Measurements from ENCODE around the gene ZNF701. TPM values are rescaled to one million over a fixed set of nuclear protein-coding genes. Genes with fewer than 3 reads are reported as not detected.

ZNF701 gene
- total RNA-seq, 1 experiment from 2014 or later: 9.0 TPM

DNA sequence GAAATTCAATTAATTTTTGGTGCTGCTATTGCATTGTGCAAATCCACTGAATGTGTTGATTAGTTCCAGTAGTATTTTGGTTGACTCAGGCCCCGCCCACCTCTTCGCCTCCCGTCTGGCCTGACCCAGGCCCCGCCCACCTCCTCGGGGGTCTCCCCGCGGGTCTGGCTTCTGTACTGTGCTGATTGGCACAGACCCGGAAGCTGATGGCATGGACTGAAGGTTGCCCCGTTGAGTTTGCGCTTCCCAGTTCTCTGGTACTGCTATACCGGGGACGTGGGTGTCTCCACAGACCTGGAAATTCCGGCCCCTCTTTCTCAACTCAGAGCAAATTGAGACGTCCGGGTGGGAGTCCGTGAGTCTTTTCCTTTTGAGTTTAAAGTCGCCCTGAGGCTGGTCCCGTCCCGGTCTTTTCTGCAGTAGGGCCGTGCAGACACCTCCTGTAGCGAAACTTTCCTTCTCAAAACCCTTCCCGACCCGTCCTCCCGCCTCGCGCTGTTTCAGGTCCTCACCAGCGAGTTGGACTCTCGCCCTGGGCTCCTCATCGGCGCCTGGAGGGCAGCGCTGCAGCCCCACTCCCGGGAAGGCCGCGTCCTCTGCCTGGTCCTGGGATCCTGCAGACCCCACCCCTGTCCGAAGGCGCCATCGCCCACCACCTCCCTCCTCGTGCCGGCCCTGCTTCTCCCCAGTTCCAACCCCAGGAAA lies 14.8 kb downstream of the ZNF701 start:
- POLR2A ChIA-PET: no interaction called here
- H3K9me3 ChIP-seq (ENCODE audit: control insufficient read depth in 1 of 2, insufficient read depth in 1 of 2, low read depth in 1 of 2, low read length in 2 of 2): peaks cover 5% of the 10 kb centered on the region in 2 experiments; a peak in 2 of 4 replicates
- H3K36me3 ChIP-seq (ENCODE audit: control insufficient read depth in 1 of 2, insufficient read depth in 2 of 2, low read length in 2 of 2): peaks cover 4 to 18% of the 10 kb centered on the region in 2 experiments; a peak in 3 of 4 replicates

More for the DNA sequence above, 14.8 kb downstream of the ZNF701 start:
- Histone ChIP-seq H3K4me2 (ENCODE audit: low read length) (no peak overlapping the region), H3K4me3 (replicated peaks in 1 of 2; ENCODE audit: low read depth in 1 of 2, low read length in 2 of 2) (no peak overlapping the region), H3K4me1 (ENCODE audit: control insufficient read depth in 1 of 2, insufficient read depth in 2 of 2, low read length in 2 of 2) (no peaks in the 10 kb centered on the region), H3K27ac (ENCODE audit: low read depth, low read length) (no peak overlapping the region), H3K9ac (ENCODE audit: low read length) (no peak overlapping the region), H2AFZ (ENCODE audit: low read depth, low read length, poor library complexity, severe bottlenecking) (no peak overlapping the region), H4K20me1 (ENCODE audit: insufficient read depth) (no peaks in the 10 kb centered on the region), H3K9me2 (ENCODE audit: insufficient read depth) (no peaks in the 10 kb centered on the region), H3K79me2 (ENCODE audit: insufficient read depth, low read length) (no peaks in the 10 kb centered on the region), H3K27me3 (ENCODE audit: insufficient read depth, low read length) (no peaks in the 10 kb centered on the region)
- CTCF ChIA-PET: no interaction called here
- TF ChIP-seq SP1 (IDR thresholded peaks at IDR 0.05; ENCODE audit: low read depth) (no peak), SIN3A (IDR thresholded peaks at IDR 0.05; ENCODE audit: low read depth) (no peak), ZNF274 (IDR thresholded peaks at IDR 0.05; ENCODE audit: low read depth, low read length) (no peak), POLR2AphosphoS5 (IDR thresholded peaks at IDR 0.05; ENCODE audit: low read depth, low read length) (no peak), SRF (IDR thresholded peaks at IDR 0.05; ENCODE audit: low read depth) (no peak), JUND (IDR thresholded peaks at IDR 0.05) (no peak), CEBPB (IDR thresholded peaks at IDR 0.05; ENCODE audit: low read depth) (no peak), EZH2phosphoT487 (IDR thresholded peaks at IDR 0.05; ENCODE audit: borderline replicate concordance) (no peak), ELF1 (IDR thresholded peaks at IDR 0.05; ENCODE audit: borderline replicate concordance, low read depth) (no peak)
- TF ChIP-seq, protein P1, sequence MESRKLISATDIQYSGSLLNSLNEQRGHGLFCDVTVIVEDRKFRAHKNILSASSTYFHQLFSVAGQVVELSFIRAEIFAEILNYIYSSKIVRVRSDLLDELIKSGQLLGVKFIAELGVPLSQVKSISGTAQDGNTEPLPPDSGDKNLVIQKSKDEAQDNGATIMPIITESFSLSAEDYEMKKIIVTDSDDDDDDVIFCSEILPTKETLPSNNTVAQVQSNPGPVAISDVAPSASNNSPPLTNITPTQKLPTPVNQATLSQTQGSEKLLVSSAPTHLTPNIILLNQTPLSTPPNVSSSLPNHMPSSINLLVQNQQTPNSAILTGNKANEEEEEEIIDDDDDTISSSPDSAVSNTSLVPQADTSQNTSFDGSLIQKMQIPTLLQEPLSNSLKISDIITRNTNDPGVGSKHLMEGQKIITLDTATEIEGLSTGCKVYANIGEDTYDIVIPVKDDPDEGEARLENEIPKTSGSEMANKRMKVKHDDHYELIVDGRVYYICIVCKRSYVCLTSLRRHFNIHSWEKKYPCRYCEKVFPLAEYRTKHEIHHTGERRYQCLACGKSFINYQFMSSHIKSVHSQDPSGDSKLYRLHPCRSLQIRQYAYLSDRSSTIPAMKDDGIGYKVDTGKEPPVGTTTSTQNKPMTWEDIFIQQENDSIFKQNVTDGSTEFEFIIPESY (IDR thresholded peaks at IDR 0.05; ENCODE audit: extremely low read depth, insufficient replicate concordance, low read length): no peak
- TF ChIP-seq, protein P2, sequence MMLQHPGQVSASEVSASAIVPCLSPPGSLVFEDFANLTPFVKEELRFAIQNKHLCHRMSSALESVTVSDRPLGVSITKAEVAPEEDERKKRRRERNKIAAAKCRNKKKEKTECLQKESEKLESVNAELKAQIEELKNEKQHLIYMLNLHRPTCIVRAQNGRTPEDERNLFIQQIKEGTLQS (IDR thresholded peaks at IDR 0.05): no peak
- TF ChIP-seq, protein P3, sequence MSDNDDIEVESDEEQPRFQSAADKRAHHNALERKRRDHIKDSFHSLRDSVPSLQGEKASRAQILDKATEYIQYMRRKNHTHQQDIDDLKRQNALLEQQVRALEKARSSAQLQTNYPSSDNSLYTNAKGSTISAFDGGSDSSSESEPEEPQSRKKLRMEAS (IDR thresholded peaks at IDR 0.05): no peak
- ATAC-seq (no peak), DNase-seq (ENCODE audit: low read depth, low spot score) (no peak)
- intact Hi-C loops (cut with micrococcal nuclease): no loop called here
- no TSS peak for BruUV-seq (replicated peaks)
- RAD21 ChIA-PET (ENCODE audit: low non-redundant PET in 1 of 2, low total read pairs in 2 of 2, uncharacterized antibody in 2 of 2, unreplicated experiment in 2 of 2): no interaction called here
